Kidney epithelial cell (primary cell): ENCODE data around the gene TRAF2. TPM values are rescaled to one million over a fixed set of nuclear protein-coding genes. Genes with fewer than 3 reads are reported as not detected.
A peak's percentile ranks its signal among the peaks of the same experiment; 100 is the strongest.
"Not testable (repeated sequence)": the region's sequence is repeated elsewhere in the genome, so short reads cannot be mapped to it uniquely, and the experiment has no call there.

Experiments
- DNase-seq: peaks from one replicate; pipeline ENCODE4 v3.0.0-alpha.2; 2010; ENCODE audit warnings: low read depth
- H3K27me3 ChIP-seq: 2 replicates; pipeline ENCODE4 v1.6.0; 2011; ENCODE audit warnings: low read length; ENCODE audit not compliant: control insufficient read depth, insufficient read depth
- H3K36me3 ChIP-seq: 2 replicates; pipeline ENCODE4 v1.5.1; 2011; ENCODE audit warnings: low read length; ENCODE audit not compliant: control insufficient read depth, insufficient read depth
- H3K4me3 ChIP-seq: 2 replicates; pipeline ENCODE4 v1.5.1; 2011; ENCODE audit warnings: low read depth, mild to moderate bottlenecking, control low read depth, low read length
- CTCF ChIP-seq: IDR thresholded peaks from 2 replicates; pipeline ENCODE4 v1.5.1; 2011; ENCODE audit warnings: mild to moderate bottlenecking, moderate library complexity, low read length, control low read depth, inconsistent platforms; ENCODE audit not compliant: insufficient read depth, poor library complexity, severe bottlenecking
- total RNA-seq: library from RNA; depleted of rRNA; stranded (reverse); fragments of >200 nt; gene quantifications from 2 replicates; pipeline ENCODE4 v1.2.3, GENCODE V29; 2015

TRAF2 gene
- total RNA-seq, 1 donor from 2014 or later = 17.5 TPM

DNA sequence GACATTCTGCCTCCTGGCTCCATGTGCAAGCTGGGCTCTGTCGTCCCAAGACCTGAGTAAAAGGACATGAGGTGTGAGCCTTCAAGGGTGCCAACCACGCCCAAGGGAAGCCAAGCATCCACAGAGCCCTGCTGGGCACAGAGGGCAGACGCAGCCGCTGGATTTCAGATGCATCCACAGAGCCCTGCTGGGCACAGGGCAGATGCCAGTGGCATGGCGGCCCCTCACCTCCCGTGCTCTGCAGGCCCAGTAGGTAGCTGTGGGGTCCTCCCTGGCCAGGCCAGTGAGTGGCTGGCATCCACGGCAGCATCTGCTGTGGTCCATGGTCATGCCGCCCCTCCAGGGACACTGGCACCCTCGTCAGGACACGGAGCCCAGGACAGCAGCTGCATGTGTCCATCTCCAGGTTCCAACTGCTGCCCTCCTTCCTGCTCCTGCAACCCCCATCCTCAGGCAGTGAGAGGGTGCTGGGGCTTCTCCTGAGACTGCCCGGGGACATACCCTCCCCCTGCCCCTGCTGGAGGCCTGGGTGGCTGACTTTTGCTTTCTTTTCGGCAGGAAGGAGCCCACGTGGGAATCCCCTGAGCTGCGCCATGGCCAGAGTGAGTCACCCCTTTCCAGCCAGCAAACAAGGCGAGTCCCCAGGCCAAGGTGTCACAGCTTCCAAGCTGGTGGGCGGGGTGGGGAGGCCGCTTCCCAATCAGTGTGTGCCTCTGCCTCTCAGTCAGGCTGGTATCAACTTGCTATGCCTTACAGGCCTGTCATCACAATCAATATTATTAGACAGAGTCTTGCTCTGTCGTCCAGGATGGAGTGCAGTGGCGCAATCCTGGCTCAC is 4.0 kb upstream of the TRAF2 start:
- DNase-seq = peak; percentile 63

DNA sequence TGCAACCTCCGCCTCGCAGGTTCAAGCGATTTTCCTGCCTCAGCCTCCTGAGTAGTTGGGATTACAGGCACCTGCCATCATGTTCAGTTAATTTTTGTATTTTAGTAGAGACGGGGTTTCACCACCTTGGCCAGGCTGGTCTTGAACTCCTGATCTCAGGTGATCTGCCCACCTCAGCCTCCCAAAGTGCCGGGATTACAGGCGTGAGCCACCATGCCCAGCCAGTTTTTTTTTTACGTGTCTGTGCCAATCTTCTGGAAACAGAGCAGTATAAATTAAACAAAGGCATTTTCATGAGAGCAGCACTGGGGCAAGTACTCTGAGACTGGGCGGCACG is 3.4 kb upstream of the TRAF2 start:
- not testable (repeated sequence) for H3K4me3 ChIP-seq, DNase-seq, H3K27me3 ChIP-seq, H3K36me3 ChIP-seq

More for the DNA sequence above, 4.0 kb upstream of the TRAF2 start:
- no peak overlapping the region for H3K4me3 ChIP-seq
- TF ChIP-seq CTCF = no peak
- no peaks in the 10 kb centered on the region for H3K27me3 ChIP-seq
- no peaks in the 10 kb centered on the region for H3K36me3 ChIP-seq

DNA sequence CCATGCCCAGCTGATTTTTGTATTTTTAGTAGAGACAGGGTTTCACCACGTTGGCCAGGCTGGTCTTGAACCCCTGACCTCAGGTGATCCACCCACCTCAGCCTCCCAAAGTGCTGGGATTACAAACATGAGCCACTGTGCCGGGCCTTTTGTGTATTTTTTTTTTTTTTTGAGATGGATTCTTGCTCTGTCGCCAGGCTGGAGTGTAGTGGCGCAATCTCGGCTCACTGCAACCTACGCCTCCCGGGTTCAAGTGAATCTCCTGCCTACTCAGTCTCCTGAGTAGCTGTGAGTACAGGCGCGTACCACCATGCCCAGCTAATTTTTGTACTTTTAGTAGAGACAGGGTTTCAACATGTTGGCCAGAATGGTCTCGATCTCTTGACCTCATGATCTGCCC is 2.6 kb upstream of the TRAF2 start:
- H3K27me3 ChIP-seq, H3K4me3 ChIP-seq, H3K36me3 ChIP-seq, DNase-seq: not testable (repeated sequence)

GRCh38 chr9:136886610-136887597 is 588 bp downstream of the TRAF2 start:
- H3K27me3 ChIP-seq = no peaks in the 10 kb centered on the region
- H3K36me3 ChIP-seq = no peaks in the 10 kb centered on the region
- no peak for DNase-seq
- TF ChIP-seq CTCF = no peak
- peak overlapping the region; percentile 94 for H3K4me3 ChIP-seq

- H3K27me3 ChIP-seq = no peaks in the 10 kb centered on the region
- H3K36me3 ChIP-seq = no peaks in the 10 kb centered on the region
- no peak for DNase-seq
- TF ChIP-seq CTCF = no peak
- no peak overlapping the region for H3K4me3 ChIP-seq
Observed at GRCh38 chr9:136888454-136888853, 2.1 kb downstream of the TRAF2 start.

- Histone ChIP-seq H3K4me3 (no peak overlapping the region), H3K27me3 (no peaks in the 10 kb centered on the region), H3K36me3 (no peaks in the 10 kb centered on the region)
- no peak for TF ChIP-seq CTCF
- no peak for DNase-seq
Observed at GRCh38 chr9:136889858-136890257, 3.5 kb downstream of the TRAF2 start.
